Measurements from ENCODE around the gene QRSL1.

DNA sequence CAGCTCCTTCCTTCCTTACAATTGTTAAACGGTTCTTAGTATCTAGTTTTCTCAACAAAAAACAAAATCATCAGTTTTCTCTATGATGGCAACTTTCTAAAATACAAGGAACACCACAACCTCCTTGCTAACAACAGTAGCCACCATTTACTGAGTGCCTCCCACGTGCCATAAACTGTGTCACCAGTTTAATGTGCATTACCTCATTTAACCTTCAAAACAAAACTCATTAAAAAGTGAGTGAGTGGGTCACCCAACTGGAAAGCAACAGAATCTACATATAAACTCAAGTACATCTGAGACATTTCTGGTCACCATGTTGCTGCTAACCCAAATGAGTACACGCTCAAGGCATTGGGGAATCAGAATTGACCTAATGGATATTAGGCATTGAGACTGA is 11.1 kb upstream of the QRSL1 start:
- TF ChIP-seq EZH2 (IDR thresholded peaks at IDR 0.05; ENCODE audit: insufficient read depth, poor library complexity, severe bottlenecking) (no peak), EZH2phosphoT487 (IDR thresholded peaks at IDR 0.05; ENCODE audit: insufficient read depth, low read depth) (no peak)

Data from GM23248 (cell line).